Body of pancreas (tissue), 4 donors: ENCODE data around the gene NPTX1. TPM values are rescaled to one million over a fixed set of nuclear protein-coding genes. Genes with fewer than 3 reads are reported as not detected.

Experiments
- ATAC-seq: fragments of 150-250 bp; one replicate; pipeline ENCODE4 v1.9.1; 2016
- DNase-seq, 4 donors: peaks; one replicate each; pipeline ENCODE4 v3.0.0-alpha.2; 2019
- H3K27ac ChIP-seq, 4 donors: fragments of 200-600 bp; sonication (generic); 1 replicate in 3 of 4; 2 replicates in 1 of 4; pipeline versions ENCODE4 v1.5.1 to v1.6.1; 2016 to 2019; ENCODE audit warnings: mild to moderate bottlenecking in 1 of 4, mixed read lengths in 1 of 4, moderate library complexity in 1 of 4
- H3K27me3 ChIP-seq, 2 donors: fragments of 200-600 bp; sonication (generic); one replicate each; pipeline ENCODE4 v1.6.0; 2016; ENCODE audit warnings: mild to moderate bottlenecking in 1 of 2
- H3K36me3 ChIP-seq, 2 donors: fragments of 200-600 bp; sonication (generic); replicated peaks in 1 of 2; 2 replicates each; pipeline ENCODE4 v1.5.1; 2016; ENCODE audit warnings: low read depth in 2 of 2; ENCODE audit not compliant: insufficient read depth in 1 of 2
- H3K4me1 ChIP-seq: fragments of 200-600 bp; sonication (generic); one replicate; pipeline ENCODE4 v1.6.0; 2016
- H3K4me3 ChIP-seq, 2 donors: fragments of 200-600 bp; sonication (generic); 1 replicate in 1 of 2; 2 replicates in 1 of 2; pipeline ENCODE4 v1.5.1; 2016 to 2019
- H3K9me3 ChIP-seq, 3 donors: fragments of 200-600 bp; sonication (generic); 1 replicate in 2 of 3; 2 replicates in 1 of 3; pipeline ENCODE4 v1.5.1; 2016
- CTCF ChIP-seq, 7 experiments: fragments of 450-650 bp in 4 of 7; fragments of 200-600 bp in 3 of 7; sonication (generic) in 3 of 7; IDR thresholded peaks; one replicate each; pipeline ENCODE4 v1.5.1; 2016 to 2019; ENCODE audit warnings: antibody characterized with exemption in 7 of 7
- POLR2A ChIP-seq, 3 donors: fragments of 450-650 bp; IDR thresholded peaks; one replicate each; pipeline ENCODE4 v1.6.1; 2016; ENCODE audit warnings: antibody characterized with exemption in 3 of 3, mild to moderate bottlenecking in 2 of 3
- WGBS, 2 donors: methylation state at CpG; one replicate each; pipeline ENCODE4 v1.1.5; 2017; 5-methylcytosine and 5-hydroxymethylcytosine counted together
- intact Hi-C: fragments of 100-400 bp; cut with DNase I; formaldehyde crosslinking; loops from one replicate; pipeline ENCODE4 v1.15.1; 2023
- total RNA-seq, 2 donors: library from RNA; depleted of rRNA; stranded (reverse); fragments of >200 nt; gene quantifications; one replicate each; pipeline ENCODE4 v1.1.0, GENCODE V29; 2016

Gene NPTX1
- total RNA-seq, 2 donors from 2014 or later: 0.26 TPM; not detected in 1

- no peak for DNase-seq
- H3K4me1 ChIP-seq: peaks cover 20% of the 10 kb centered on the region
- intact Hi-C loops: no loop called here
- no peaks in the 10 kb centered on the region for H3K36me3 ChIP-seq
- H3K27ac ChIP-seq: peak overlapping the region in 1 of 4 donors; percentile 29
- H3K4me3 ChIP-seq: no peak overlapping the region
- H3K9me3 ChIP-seq: no peaks in the 10 kb centered on the region
- no peaks in the 10 kb centered on the region for H3K27me3 ChIP-seq
- 67% methylated on average over 9 of the region's 10 CpGs; no CpG with 5 or more reads in 1 of the 2 donors for WGBS, 2 donors
- no peak for TF ChIP-seq CTCF (IDR thresholded peaks at IDR 0.05)
- no peak for TF ChIP-seq POLR2A (IDR thresholded peaks at IDR 0.05)
- ATAC-seq: no peak
These were observed 30.7 kb downstream of the NPTX1 start for GRCh38 chr17:80445726-80446110.

GRCh38 chr17:80445007-80445725 is 31.2 kb downstream of the NPTX1 start:
- Histone ChIP-seq H3K27ac (no peak overlapping the region), H3K27me3 (no peaks in the 10 kb centered on the region), H3K4me1 (peaks cover 20% of the 10 kb centered on the region), H3K9me3 (no peaks in the 10 kb centered on the region), H3K4me3 (no peak overlapping the region), H3K36me3 (no peaks in the 10 kb centered on the region)
- TF ChIP-seq CTCF (IDR thresholded peaks at IDR 0.05) (no peak), POLR2A (IDR thresholded peaks at IDR 0.05) (no peak)
- intact Hi-C loops: no loop called here
- WGBS, 2 donors: 70 to 71% methylated on average over 15 to 19 of the region's 26 CpGs
- no peak for DNase-seq
- ATAC-seq: no peak

GRCh38 chr17:80444644-80444979 is 31.8 kb downstream of the NPTX1 start:
- H3K4me1 ChIP-seq: peaks cover 20% of the 10 kb centered on the region
- H3K4me3 ChIP-seq: no peak overlapping the region
- H3K27ac ChIP-seq: no peak overlapping the region
- no peaks in the 10 kb centered on the region for H3K9me3 ChIP-seq
- intact Hi-C loops: no loop called here
- ATAC-seq (no peak), DNase-seq (no peak)
- WGBS, 2 donors: 66 to 100% methylated on average over 1 to 6 of the region's 6 CpGs
- TF ChIP-seq CTCF (IDR thresholded peaks at IDR 0.05): no peak
- TF ChIP-seq POLR2A (IDR thresholded peaks at IDR 0.05): no peak
- no peaks in the 10 kb centered on the region for H3K36me3 ChIP-seq
- no peaks in the 10 kb centered on the region for H3K27me3 ChIP-seq

GRCh38 chr17:80443916-80444643 is 32.3 kb downstream of the NPTX1 start:
- no peaks in the 10 kb centered on the region for H3K36me3 ChIP-seq
- H3K27ac ChIP-seq: no peak overlapping the region
- no peak overlapping the region for H3K4me3 ChIP-seq
- H3K4me1 ChIP-seq: peaks cover 20% of the 10 kb centered on the region
- intact Hi-C loops: no loop called here
- TF ChIP-seq POLR2A (IDR thresholded peaks at IDR 0.05) (no peak), CTCF (IDR thresholded peaks at IDR 0.05) (no peak)
- no peaks in the 10 kb centered on the region for H3K9me3 ChIP-seq
- 56 to 60% methylated on average over 27 to 30 of the region's 31 CpGs for WGBS, 2 donors
- DNase-seq (no peak), ATAC-seq (no peak)
- no peaks in the 10 kb centered on the region for H3K27me3 ChIP-seq
